COLO829 (cell line): Measurements from ENCODE around the gene FOXE3.
"Not testable (repeated sequence)": the region's sequence is repeated elsewhere in the genome, so short reads cannot be mapped to it uniquely, and the experiment has no call there.

Source experiments
- DNase-seq: peaks from one replicate; pipeline ENCODE4 v3.0.0; 2012; ENCODE audit warnings: low spot score

FOXE3 gene

DNA sequence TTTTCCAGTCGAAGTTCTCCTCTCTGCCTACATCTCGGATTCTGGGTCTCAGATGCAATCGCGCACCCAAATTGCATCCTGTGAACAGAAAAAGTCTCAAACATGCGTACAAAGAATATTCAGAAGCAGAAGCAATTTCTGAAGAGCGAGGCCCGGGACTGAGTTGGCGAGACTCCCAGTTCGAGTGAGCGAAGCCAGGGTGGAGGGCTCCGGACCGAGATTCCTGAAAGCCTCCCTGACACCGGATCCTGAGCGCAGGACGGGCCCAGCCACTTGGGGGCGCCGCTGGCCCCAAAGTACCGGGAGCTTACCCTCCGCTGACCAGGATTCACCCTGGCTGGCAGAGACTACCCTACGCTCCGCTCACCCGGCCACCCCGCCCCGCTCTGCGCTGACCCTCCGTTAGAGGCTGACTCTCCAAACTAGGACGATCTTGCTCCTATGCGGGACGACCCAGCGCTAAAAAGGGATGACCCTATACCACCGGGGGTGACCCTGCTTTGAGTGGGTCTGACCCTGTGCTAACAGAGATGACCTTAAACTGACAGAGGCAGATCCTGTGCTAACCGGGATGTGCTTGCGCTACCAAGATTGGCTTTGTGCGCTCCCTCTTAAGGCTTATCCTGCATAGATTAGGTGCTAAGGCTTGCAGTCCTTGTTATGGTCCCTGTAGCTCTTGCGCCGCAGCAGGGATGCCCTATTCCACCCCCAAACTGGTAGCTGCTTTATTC is 33.9 kb downstream of the FOXE3 start:
- DNase-seq, result peak; percentile 16

DNA sequence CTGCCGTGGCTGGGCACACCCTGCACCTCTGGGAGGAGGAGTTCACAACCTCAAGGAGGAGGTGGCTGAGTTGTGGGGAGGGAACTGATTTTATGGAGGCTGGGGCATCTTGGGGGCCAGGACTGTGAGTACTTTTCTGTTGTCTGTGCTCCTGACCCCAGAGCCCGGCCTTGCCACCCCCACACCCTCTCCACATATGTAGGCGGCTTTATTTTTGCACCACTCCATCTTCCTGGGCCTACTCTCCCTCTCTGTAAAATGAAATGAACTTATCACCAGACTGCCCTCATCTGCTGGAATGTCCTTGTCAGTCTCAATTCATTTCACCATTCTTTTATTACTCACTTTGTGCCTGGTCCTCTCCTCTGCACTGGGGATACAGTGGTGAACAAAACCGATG is 34.5 kb downstream of the FOXE3 start:
- DNase-seq, result no peak

DNA sequence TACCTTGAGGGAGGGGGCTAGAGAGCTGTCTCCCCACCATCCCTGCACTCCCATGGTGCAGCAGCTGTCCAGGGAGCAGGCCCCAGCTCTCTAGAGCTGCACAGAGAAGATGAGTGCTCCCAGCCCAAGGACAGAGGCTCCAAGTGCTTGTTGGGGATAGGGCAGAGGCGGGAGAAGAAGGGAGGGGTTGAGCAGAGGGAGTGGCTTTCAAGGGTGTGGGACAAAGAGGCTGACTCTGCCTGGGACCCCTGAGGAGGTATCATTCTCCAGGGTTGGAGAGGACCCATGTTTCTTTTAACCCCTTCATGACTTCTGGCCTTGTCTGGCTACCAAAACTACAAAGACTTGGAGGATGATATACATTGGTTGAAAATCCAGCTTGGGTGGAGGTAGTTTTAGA is 36.3 kb downstream of the FOXE3 start:
- no peak for DNase-seq

DNA sequence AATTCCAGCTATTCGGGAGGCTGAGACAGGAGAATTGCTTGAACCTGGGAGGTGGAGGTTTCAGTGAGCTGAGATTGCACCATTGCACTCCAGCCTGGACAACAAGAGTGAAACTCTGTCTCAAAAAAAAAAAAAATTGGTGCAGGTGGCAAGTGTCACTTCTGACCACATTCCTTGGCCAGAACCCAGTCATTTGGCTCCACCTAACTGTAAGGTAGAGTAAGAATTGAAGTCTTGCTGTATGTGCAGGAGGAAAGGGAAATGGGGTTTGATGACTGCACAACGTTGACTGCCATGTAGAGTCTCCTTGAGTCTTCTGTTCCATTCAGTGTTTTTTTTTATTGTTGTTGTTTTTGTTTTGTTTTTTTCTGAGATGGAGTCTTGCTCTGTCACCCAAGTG is 37.8 kb downstream of the FOXE3 start:
- not testable (repeated sequence) for DNase-seq

DNA sequence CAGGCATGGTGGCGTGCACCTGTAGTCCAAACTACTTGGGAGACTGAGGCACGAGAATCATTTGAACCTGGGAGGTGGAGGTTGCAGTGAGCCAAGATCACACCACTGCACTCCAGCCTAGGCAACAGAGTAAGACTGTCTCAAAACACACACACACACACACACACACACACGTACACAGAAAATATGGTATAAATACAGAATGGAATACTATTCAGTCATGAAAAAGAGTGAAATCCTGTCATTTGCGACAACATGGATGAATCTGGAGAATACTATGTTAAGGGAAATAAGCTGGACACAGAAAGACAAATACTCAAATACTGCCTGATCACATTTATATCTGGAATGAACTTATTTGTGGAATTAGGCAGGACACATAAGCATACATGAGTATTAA is 40.2 kb downstream of the FOXE3 start:
- DNase-seq, result no peak

DNA sequence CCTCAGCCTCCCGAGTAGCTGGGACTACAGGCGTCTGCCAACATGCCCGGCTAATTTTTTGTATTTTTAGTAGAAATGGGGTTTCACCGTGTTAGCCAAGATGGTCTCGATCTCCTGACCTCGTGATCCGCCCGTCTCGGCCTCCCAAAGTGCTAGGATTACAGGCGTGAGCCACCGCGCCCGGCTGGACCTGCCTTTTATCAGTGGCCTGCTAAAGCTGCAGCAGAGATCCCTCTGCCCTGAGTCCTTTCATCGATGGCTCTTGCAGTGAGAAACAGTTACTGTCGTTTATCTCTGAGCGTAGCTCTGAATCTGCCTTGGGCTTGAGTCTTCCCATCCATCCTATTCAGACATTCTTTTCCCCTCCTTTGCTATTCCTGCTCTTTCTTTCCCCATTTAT is 41.5 kb downstream of the FOXE3 start:
- not testable (repeated sequence) for DNase-seq

DNA sequence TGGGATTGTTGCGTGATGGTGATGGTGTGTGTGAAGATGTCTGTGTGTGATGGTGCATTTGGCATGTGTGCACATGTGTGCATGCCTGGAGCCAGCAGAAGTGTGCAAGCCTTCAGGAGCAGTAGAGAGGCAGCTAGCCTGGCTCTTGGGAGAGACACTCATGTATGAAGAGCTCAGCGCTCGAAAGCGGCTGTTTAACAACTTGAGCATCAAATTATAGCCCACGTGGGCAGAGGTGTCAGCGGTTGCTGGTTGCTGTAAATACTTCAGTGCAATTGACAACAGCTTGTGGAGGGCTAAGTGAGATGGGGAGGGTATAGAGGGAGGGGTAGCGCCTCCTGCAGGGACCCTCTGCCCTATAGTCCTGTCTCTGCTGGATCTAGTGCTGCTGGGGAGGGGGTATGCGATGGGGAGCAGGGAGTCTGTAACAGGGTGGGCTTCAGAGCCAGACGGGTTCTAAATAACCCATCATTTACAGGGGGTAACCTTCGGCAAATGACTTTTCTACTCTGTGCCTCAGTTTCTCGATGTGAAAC is 43.2 kb downstream of the FOXE3 start:
- no peak for DNase-seq

DNA sequence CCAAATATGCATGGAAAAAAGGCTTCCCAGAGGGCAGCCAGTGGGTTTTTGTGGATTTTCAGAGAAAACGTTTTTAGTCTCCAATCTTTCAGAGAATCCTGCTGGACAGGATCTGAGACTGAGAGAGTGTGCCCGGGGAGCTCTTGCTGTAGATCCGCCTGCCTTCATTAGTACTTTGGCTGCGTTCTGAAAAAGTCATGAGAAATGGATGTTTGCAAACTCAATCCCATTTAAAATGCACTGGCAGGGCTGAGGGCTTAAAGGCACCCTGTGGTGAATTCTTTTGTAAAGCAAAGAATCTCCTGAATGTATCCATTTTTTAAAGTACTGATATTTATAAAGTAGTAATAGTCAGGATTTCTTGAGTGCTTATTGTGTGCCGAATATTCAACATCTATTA is 44.0 kb downstream of the FOXE3 start:
- no peak for DNase-seq

DNA sequence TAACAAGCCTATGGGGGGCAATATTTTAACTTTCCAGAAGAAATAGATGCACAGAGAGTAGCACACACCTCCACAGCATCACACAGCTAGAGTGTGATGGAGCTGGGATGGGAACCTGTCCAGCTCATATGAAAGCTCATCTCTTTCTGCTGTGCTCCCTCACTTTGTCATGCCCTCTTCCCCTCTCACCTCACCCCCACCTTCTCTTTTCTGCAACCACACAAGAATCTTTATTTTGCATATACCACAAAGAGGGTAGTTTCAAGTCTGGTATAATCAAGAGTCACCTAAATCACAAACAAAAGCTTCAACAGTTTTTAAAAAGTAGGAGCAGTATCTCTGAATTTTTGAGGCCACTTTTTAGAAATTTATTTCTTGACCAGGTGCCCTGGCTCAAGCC is 44.4 kb downstream of the FOXE3 start:
- no peak for DNase-seq

DNA sequence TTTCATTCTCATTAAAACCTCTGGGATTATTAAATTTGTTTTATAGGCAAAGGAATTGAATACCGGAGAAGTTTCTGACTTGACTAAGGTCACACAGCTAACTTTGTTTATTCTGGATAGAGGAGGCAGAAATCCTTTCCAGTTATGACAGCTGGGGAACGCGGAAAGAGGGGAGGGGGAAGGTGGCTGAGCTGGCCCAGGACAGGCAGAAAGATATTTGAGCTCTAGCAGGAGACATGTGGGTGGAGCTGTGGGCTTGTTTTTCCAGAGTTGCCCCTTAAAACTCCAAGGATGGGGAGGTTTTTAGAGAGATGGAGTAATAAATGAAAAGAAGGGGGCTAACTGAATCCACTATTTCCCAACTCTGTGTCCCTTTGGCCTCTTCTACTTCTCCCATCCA is 49.5 kb downstream of the FOXE3 start:
- no peak for DNase-seq
